ENCODE measurements around the gene WDPCP.
"Not testable (repeated sequence)": the region's sequence is repeated elsewhere in the genome, so short reads cannot be mapped to it uniquely, and the experiment has no call there.

WDPCP gene

DNA sequence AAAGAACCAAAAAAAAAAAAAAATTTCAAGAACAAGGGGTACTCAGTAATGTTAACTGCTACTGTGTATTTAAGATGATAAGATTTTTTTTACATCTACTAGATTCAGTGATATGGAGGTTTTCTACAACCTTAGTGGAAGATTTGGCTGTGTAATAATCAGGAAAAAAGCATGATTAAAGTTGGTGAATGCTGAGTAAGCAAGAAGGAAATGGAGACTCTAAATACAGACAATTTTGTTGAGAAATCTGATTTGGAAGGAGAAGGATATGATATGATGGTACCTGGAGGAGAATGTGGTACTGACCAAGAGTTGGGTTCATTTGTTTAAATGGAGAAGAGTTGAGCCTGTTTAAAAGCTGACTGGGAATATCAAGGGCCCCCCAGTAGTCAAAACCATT, 125.1 kb downstream of the WDPCP start:
- no peak for DNase-seq (ENCODE audit: low read depth in 2 of 2)

DNA sequence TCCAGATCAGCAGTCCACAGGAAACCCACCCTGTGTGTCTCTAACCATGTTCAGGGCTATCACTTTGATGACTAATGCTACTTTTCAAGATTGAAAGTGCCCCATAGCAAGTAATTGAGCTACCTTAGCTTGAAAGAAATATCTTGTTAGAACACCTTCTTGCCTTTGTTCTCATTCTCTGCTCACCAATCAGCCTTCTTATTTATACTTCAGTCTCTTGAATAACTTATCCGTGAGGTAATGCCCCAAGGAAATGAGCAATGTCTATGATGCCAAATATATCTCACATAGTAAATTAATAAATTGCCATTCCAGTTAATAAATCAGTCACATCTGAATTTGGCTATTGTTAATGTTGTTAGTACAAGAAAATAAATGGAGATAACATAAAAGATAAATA, 141.6 kb downstream of the WDPCP start:
- DNase-seq (ENCODE audit: low read depth in 2 of 2): no peak

DNA sequence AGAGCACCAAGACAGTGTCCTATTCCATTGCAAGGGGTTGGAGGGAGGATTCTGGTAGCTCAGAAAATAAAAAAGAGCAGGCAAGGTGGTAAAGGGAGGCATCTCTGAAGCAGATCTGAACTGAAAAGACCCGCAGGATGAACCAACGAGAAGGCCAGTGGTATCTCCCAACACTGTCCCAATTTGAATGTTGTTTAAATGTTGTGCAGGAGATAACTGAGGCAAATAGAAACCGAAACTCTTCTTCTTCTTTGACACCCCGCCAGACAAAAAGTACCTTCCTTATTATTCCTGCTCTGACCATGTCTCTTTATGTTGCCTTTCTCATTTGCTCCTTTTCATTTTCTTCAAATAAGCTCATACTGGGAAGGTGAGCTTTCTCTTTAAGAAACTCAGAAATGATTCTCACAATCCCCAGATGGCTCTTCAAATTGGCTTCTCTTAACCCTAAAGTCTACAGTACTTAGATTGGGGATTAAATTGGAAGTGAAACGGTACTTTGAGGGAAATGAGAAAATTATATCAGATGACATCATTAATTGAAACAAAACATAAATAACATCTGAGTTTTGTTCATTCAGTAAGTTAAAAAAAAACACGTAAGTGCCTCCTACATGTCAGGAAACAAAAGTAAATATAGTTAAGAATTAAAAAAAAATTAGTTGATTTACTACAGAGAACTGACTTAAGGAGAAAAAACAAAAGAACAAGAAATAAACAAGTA, 143.6 kb downstream of the WDPCP start:
- no peak for DNase-seq (ENCODE audit: low read depth in 2 of 2)

DNA sequence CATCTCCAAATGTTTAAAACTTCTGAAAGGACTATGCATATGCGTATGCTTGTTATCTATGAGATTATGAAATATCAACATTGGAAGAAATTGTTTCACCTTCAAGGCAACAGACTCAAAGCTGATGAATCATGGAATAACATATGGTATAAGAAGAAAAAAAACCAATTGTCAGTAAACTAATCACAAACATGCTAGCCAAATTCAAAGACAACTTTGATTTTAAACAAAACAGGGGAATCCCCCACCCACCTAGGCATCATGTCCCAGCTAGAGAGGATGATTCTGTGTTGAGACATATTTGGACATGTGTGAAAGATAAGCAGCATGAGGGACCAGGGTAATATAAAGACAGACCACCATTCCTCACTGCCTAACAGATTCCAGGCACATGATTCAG, 147.7 kb downstream of the WDPCP start:
- no peak for DNase-seq (ENCODE audit: low read depth in 2 of 2)

DNA sequence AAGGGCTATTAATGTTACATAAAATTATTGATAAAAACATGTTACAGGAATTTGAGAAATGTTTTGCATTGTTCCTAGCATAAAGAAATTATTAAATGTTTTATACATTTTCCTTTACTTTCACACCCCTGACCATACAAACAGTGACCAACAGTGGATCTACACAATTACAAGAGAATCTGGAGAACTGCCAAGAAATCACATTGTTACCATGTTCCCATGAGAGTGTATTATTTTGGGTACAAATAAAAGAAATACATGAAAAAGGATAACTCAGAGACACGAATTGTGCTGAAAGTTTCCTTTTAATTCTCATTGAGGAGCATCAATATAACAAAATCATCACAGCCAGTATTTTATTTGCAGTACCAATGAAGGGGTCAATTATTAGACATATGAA, 150.1 kb downstream of the WDPCP start:
- no peak for DNase-seq (ENCODE audit: low read depth in 2 of 2)

DNA sequence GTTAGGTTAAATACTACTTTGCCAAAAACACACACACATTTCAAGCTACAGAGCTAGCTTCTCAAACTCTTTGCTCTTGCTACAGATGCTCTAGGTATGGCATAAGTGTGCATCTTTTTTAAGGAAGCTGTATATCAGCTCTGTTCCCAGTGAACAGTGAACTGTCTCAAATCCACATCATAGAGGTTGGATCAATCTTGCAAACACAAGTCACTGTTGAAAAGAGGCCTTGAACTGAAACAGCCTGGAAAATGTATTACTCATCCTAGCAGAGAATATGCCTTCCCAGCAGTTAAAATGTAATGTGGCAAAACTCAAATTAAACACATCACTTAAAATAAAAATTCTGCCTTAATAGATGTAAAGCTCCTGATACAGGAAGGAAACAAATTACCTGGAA, 151.8 kb downstream of the WDPCP start:
- DNase-seq (ENCODE audit: low read depth in 2 of 2): no peak

DNA sequence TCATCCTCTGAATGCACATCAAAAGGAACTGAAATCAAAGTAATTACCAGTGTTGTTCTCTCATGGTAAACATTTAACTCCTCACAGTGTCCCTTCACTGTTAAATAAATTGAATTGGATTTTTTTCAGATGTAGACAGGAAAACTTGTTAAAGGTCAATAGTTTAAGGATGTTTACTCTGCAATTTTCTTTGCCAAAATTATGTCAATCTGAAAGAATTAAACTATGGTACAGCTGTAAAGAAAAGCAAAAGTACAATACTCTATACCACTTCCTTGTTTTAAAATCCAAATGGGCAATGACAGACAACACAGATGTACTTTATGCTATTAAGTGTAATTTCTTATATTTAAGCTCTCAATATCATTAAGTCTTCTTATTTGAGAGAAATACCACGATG, 153.2 kb downstream of the WDPCP start:
- no peak for DNase-seq (ENCODE audit: low read depth in 2 of 2)

DNA sequence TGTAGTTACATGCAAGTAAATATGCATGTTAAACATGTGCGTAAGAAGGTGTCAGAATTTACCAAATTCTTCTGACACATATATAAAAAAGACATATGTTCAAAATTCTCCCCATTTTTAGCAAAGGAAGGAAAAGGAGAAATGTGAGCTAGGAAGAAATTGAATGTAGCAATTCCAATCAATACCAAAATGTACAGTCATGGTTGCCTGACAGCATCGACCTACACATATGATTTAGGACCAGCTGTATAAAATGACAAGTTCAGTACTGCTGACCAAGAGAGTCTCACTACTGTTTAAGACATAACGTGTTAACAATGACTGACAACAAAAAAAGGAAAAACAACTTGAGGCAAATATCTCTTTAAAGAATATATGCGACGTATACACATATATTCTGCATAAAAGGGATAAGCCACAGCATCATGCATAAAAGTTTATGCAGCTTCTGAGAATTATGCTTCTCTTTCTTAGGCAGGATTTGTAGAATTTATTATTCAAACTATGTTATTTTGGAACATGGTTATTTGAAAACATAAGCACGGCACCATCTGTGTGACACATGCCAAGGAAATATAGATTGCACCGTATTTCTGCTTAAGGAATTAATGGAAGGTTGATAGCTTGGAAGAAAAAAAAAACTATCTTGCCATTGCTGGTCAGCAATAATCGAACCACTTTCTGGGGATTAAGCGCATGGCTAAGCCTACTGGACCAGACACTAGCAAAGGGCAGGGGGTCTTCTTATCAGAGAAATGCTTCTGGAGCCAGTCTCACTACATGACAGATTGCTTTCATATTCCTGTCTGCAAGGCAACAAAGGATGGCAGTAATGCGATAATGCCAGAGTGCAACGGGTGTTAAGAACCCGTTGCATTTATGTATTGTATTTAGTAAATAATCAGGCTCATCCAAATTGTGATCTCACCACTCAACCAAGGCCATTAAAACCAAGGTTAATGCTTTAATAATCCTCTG, 154.0 kb downstream of the WDPCP start:
- DNase-seq (ENCODE audit: low read depth in 2 of 2): no peak

DNA sequence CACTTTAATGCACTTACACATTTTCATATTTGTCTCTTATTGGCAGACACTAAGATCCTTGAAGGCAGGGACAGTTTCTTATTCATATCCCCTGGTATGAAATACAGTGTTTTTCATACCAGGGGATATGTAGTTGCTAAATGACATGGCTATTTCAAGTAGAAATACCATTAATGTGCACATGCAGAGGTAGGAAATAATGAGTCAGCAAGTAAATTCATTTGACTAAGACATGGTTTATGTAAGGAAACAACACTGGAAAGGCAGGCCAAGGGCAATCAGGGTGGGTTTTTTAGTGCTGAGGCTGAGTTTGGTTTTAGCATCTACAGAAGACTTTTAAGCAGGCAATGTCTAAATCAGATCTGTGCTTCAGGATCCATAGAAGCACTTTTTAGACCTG, 155.9 kb downstream of the WDPCP start:
- DNase-seq (ENCODE audit: low read depth in 2 of 2): no peak

DNA sequence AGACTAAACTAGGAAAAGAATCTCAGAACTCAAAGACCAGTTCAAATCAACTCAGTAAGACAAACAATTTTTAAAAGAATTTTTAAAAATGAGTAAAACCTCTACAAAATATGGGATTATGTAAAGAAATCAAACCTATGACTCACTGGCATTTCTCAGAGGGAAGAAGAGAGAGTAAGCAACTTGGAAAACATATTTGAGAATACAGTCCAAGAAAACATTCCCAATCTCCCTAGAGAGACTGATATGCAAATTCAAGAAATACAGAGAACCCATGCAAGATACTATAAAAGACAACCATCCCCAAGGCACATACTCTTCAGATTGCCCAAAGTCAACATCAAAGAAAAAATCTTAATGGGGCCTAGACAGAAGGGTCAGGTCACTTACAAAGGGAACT, 162.7 kb downstream of the WDPCP start:
- no peak for DNase-seq (ENCODE audit: low read depth in 2 of 2)

DNA sequence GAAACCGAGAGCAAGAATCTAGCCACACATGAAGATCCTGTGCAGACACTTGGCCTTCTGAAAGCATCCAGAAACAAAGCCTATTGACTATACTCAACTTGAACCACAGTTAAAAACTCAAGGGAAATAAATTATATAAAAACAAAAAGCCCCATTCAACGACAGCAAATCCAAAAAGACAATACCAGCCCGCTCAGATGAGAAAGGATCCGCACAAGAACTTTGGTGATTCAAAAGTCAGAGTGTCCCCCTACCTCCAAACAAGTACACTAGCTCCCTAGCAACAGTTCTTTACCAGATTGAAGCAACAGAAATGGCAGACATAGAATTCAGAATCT, 163.2 kb downstream of the WDPCP start:
- DNase-seq (ENCODE audit: low read depth in 2 of 2): no peak

DNA sequence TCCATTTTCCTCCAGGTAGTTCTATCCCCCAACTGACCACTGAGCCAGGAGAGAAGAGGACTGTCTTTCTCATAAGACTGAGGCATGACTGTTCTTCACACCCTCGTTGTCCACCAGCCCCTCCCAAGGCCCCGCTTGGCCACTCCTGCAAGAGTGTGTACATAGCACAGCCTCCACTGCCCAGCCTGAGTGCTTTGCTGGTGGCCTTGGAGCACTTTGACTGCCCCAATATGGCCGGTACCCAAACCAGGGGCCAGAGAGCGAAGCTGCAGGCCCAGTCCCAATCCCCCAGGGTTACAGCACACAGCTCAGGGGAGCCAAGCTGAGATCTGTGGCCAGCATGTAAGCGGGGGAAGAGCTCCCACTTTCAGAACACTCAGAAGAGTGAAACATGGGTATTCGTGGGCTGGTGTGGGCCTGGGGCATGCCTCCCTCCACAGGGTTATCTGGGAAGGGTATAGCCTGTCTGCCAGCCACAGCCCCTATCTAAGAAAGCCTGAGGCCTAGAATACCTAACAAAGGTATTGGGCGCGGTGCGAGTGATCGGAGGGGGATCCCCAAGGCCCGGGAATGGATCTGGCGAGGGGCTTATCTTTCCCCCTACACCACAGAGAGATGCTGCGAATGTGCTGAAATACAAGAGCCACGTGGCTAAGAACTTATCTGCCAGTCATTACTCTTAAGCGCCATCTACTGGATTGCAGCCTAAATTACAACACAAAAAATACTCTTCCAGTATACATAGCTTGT, 163.8 kb downstream of the WDPCP start:
- DNase-seq (ENCODE audit: low read depth in 2 of 2): no peak

DNA sequence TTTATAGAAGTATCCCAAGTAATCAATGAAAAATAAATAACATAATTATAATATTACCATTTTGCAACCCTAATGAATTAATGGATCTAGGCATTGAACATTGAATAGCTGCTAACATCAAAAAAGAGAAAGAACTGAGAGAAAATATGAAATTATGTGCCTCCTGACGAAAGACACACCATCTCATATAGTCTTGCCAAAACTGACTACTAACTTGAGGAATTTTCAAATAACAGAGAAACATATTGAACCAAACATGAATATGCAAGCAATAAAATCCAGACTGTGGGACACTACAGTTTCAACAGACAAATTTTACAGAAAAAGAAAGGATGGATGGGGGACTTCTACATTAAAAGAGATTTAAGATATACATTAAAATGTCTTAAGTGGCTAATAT, 165.7 kb downstream of the WDPCP start:
- DNase-seq (ENCODE audit: low read depth in 2 of 2): no peak

DNA sequence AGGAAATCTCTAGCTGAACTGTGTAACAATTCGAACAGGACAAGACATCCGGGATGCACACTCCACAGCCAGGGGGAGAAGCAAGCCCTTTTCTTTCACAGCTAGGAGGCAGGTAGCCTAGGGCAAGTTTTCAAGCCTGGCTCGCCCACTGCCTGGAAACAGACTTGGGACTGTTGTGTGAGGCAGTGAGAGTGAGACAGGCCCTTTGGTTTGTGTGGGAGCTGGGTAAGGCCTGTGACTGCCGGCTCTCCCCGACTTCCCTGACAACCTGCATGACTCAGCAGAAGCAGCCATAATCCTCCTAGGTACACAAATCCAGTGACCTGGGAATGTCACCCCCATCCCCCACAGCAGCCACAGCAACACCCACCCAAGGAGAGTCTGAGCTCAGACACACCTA, 179.7 kb downstream of the WDPCP start:
- DNase-seq (ENCODE audit: low read depth in 2 of 2): no peak

DNA sequence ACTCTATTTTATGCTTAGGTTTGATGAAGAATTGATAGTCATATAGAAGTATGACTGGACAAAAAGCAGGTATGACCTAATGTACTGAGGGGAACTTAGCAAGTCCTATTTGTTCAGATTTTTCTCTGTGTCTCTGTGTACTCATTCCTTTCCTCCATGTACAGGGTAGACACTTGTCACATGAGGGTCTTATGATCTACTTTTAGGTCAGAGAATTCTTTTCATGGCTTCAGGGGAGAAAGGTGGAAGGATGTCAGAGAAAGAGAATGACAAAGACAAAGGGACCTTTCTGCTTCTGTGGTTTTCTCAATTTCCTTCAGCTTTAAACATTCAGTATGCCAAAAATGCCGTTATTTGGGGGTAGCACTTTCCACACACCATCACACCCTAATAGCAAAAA, 181.6 kb downstream of the WDPCP start:
- no peak for DNase-seq (ENCODE audit: low read depth in 2 of 2)

DNA sequence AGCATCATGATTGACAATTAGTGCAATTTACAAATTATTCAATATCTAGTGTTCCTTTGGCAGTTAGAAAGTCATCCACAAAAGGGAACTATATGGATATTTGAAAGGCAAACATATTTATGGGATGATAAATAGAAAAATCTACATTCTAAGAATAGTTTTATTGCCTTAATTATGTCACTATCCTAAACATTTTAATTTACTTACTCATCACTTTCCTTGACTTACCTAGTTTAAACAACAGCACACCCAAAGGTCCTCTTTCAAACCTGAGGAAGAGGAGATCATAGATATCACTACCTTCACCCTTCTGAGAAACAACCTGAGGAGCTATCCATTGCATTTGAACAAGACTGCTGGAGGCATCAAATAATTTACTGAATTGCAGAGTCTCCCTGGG, 184.5 kb downstream of the WDPCP start:
- DNase-seq (ENCODE audit: low read depth in 2 of 2): no peak

DNA sequence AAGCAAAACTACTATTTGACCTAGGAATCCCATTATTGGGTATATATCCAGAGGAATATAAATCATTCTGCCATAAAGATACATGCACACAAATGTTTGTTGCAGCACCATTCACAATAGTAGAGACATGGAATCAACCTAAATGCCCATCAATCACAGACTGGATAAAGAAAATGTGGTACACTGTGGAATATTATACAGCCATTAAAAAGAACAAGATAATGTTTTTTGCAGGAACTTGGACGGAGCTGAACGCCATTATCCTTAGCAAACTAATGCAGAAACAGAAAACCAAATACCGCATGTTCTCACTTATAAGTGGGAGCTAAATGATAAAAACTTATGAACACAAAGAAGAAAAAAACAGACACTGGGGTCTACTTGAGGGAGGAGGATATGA, 185.4 kb downstream of the WDPCP start:
- DNase-seq (ENCODE audit: low read depth in 2 of 2): not testable (repeated sequence)

DNA sequence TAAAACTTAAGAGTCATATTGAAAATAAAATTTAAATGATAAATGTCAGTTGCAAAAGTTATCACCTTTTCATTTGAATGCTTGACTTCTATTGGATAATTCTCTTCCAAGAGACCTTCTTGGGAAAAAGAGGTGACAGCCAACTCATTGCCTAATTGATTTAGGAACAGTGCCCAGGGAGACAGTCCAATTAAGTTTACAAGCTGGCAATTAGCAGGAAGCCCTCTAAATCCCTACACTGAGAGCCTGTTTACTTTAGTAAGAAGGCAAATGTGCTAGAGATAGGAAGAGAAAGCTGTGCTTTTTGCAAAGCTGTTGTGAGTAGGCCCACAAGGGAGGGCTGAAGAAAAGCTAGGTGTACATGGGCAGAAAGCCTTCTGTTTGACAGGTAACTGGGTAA, 189.1 kb downstream of the WDPCP start:
- DNase-seq (ENCODE audit: low read depth in 2 of 2): no peak

DNA sequence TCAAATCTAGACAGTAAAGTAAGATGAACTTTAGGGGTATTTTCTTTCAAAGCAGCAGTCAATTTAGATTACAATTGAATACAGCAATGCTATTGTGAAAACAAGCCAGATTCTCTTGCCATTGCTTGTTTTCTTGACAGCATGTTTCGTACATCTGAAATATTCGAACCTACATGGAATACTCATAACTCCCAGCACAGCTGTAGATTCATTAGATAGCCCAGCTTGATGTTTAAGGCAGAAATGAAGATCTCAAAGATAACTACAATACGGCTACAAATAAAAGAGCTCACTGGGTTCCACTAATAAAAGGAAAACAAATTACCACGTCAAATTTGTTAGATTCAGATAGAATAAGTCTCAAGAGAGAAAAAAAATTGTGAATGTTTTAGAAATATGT, 208.8 kb downstream of the WDPCP start:
- no peak for DNase-seq (ENCODE audit: low read depth in 2 of 2)

DNA sequence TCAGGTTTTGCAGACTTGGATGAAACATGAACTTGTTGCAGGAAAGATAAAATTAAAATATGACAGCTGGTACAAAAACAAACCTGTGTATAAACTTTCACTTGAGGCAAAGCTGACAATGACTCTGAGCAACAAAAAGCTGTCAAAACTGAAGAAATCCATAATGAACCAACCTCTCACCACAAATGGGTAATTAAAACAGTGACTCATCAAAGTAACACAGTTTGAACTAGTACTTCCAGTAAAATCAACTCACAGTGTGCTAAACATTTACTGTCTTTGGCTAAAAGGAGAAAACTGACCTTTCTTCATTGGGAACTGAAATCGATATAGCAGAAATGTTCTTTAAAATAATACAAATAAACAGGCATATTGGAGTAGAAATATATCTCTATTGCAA, 209.7 kb downstream of the WDPCP start:
- no peak for DNase-seq (ENCODE audit: low read depth in 2 of 2)

DNA sequence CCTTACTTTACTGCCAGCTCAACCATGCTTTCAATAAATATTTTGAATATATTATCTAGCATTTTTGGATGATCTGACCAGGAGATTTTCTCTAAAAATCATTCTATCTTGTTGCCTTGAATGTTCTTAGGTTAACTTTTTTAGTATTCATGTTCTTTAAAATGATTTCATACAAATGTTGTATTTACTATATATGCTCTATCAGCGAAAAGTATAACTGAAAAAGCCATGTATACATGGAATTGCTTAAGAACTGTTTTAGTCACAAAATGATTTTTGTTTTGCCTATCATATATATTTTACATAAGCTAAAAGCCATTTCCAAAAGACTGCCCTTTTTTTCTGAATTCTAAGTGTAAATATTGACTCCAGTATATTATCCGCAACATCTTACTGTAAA, 213.9 kb downstream of the WDPCP start:
- no peak for DNase-seq (ENCODE audit: low read depth in 2 of 2)

DNA sequence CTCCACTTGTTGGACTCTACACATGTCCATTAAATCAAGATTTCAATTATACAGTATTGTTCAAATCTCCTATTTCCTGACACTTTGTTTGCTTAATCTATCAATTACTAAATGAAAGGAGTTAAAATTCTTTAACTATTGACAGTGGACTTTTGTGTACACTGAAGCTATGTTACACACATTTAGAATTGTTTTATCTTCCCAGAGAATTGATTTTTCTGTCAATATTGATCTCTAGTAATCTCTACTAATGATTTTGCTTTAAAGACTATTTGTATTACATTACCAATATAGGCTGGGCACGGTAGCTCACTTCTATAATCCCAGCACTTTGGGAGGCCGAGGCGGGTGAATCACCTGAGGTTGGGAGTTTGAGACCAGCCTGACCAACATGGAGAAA, 215.7 kb downstream of the WDPCP start:
- DNase-seq (ENCODE audit: low read depth in 2 of 2): no peak

DNA sequence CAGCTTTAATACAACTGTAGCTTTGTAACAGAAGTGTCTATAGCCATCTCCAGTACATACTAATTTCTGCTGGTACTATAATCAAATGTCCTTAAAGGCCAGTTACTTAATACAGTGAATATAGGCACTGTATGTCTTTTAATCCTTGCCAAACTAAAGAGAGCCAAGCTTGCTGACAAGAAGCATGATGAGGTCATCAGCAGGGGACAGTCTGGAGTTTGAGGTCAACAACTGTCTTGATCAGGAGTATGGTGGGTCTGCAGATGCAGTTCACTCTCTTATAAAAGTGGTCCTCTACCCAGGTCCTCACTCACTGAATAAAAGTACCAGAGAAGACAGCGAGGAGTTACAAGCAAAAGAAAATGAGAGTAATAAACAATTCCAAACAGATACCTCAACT, 219.1 kb downstream of the WDPCP start:
- no peak for DNase-seq (ENCODE audit: low read depth in 2 of 2)
